IMR-90 (cell line): ENCODE measurements around the gene AUNIP. TPM values are rescaled to one million over a fixed set of nuclear protein-coding genes. Genes with fewer than 3 reads are reported as not detected.
A peak's percentile ranks its signal among the peaks of the same experiment; 100 is the strongest.

Experiments
- ATAC-seq: fragments of 200-7000 bp; cut with Tn5 transposase; 2 replicates; pipeline ENCODE4 v1.9.1; 2020; ENCODE audit warnings: low read depth, mild to moderate bottlenecking, moderate library complexity
- BruUV-seq: library from RNA; stranded (reverse); fragments of 400-500 nt; replicated peaks from 2 replicates; lab custom pipeline; 2021; lab: Mats Ljungman, UMichigan
- CTCF ChIA-PET: fragments of 300-600 bp; formaldehyde crosslinking; extraction: SDS; loops from one replicate; lab custom pipeline; 2021; ENCODE audit warnings: antibody characterized with exemption; lab: Yijun Ruan, JAX
- POLR2A ChIA-PET: fragments of 300-600 bp; sonication (Branson Sonifier 250); formaldehyde crosslinking; loops from one replicate; lab custom pipeline; 2022; ENCODE audit warnings: antibody characterized with exemption; ENCODE audit not compliant: unreplicated experiment; lab: Charles Lee
- DNase-seq: peaks from one replicate; pipeline ENCODE4 v3.0.0; 2013
- H2AFZ ChIP-seq: replicated peaks from 2 replicates; pipeline ENCODE3; 2013; ENCODE audit warnings: low read length, mild to moderate bottlenecking; ENCODE audit not compliant: poor library complexity
- H2AK5ac ChIP-seq: 2 replicates; pipeline ENCODE4 v1.6.1; 2013; ENCODE audit warnings: low read depth, low read length, inconsistent platforms
- H2AK9ac ChIP-seq: replicated peaks from 2 replicates; pipeline ENCODE3; 2013; ENCODE audit warnings: mild to moderate bottlenecking, low read depth, low read length, moderate library complexity; ENCODE audit not compliant: poor library complexity
- H2BK120ac ChIP-seq: 2 replicates; pipeline ENCODE4 v1.6.1; 2013; ENCODE audit warnings: low read depth, low read length, inconsistent platforms
- H2BK15ac ChIP-seq: 3 replicates; pipeline ENCODE4 v1.6.1; 2013; ENCODE audit warnings: low read depth, low read length, inconsistent platforms
- H2BK20ac ChIP-seq: 2 replicates; pipeline ENCODE4 v1.6.1; 2013; ENCODE audit warnings: low read depth, mild to moderate bottlenecking, inconsistent platforms, low read length, moderate library complexity
- H2BK5ac ChIP-seq: 2 replicates; pipeline ENCODE4 v1.6.1; 2013; ENCODE audit warnings: mild to moderate bottlenecking, low read depth, low read length, inconsistent platforms; ENCODE audit not compliant: poor library complexity, severe bottlenecking
- H3K14ac ChIP-seq: replicated peaks from 2 replicates; pipeline ENCODE4 v1.6.1; 2013; ENCODE audit warnings: low read depth, low read length, inconsistent platforms
- H3K18ac ChIP-seq: 2 replicates; pipeline ENCODE4 v1.6.1; 2013; ENCODE audit warnings: low read depth, low read length, control low read depth
- H3K23ac ChIP-seq: 2 replicates; pipeline ENCODE4 v1.6.1; 2013; ENCODE audit warnings: low read depth, low read length, inconsistent platforms
- H3K27ac ChIP-seq: 2 replicates; pipeline ENCODE4 v1.5.1; 2013; ENCODE audit warnings: mild to moderate bottlenecking, control low read depth, low read length; ENCODE audit not compliant: insufficient read depth
- H3K27me3 ChIP-seq: 2 replicates; pipeline ENCODE4 v1.6.1; 2013; ENCODE audit warnings: low read length; ENCODE audit not compliant: control insufficient read depth, insufficient read depth
- H3K36me3 ChIP-seq: 2 replicates; pipeline ENCODE4 v1.6.1; 2013; ENCODE audit warnings: low read length, mixed read lengths; ENCODE audit not compliant: control insufficient read depth, insufficient read depth
- H3K4ac ChIP-seq: 2 replicates; pipeline ENCODE4 v1.6.1; 2013; ENCODE audit warnings: low read depth, low read length, inconsistent platforms
- H3K4me1 ChIP-seq: 2 replicates; pipeline ENCODE4 v1.6.1; 2013; ENCODE audit warnings: low read length, mixed read lengths; ENCODE audit not compliant: control insufficient read depth, insufficient read depth
- H3K4me2 ChIP-seq: 2 replicates; pipeline ENCODE4 v1.6.1; 2013; ENCODE audit warnings: low read depth, mild to moderate bottlenecking, control low read depth, low read length, moderate library complexity
- H3K4me3 ChIP-seq: 2 replicates; pipeline ENCODE4 v1.5.1; 2013; ENCODE audit warnings: low read depth, mild to moderate bottlenecking, control low read depth, low read length, moderate library complexity; ENCODE audit not compliant: insufficient read depth
- H3K56ac ChIP-seq: 2 replicates; pipeline ENCODE4 v1.6.1; 2013; ENCODE audit warnings: low read length, inconsistent platforms; ENCODE audit not compliant: insufficient read depth; ENCODE audit errors: extremely low read depth
- H3K79me1 ChIP-seq, 2 experiments: 2 replicates each; pipeline ENCODE4 v1.6.1; 2013; ENCODE audit warnings: low read length in 2 of 2, inconsistent platforms in 1 of 2, low read depth in 1 of 2
- H3K9ac ChIP-seq: 2 replicates; pipeline ENCODE4 v1.6.1; 2013; ENCODE audit warnings: low read depth, low read length, control low read depth
- H3K9me1 ChIP-seq: 2 replicates; pipeline ENCODE4 v1.6.1; 2013; ENCODE audit warnings: low read length, inconsistent platforms; ENCODE audit not compliant: insufficient read depth
- H3K9me3 ChIP-seq: 2 replicates; pipeline ENCODE4 v1.6.1; 2013; ENCODE audit warnings: low read length; ENCODE audit not compliant: control insufficient read depth, insufficient read depth
- H4K20me1 ChIP-seq: 2 replicates; pipeline ENCODE4 v1.6.1; 2013; ENCODE audit warnings: low read length, inconsistent platforms; ENCODE audit not compliant: insufficient read depth
- H4K5ac ChIP-seq: 2 replicates; pipeline ENCODE4 v1.6.1; 2013; ENCODE audit warnings: mild to moderate bottlenecking, low read depth, low read length, control low read depth
- H4K8ac ChIP-seq, 2 experiments: 2 replicates each; pipeline ENCODE4 v1.6.1; 2013; ENCODE audit warnings: low read depth in 2 of 2, low read length in 2 of 2, control low read depth in 1 of 2, inconsistent platforms in 1 of 2
- H4K91ac ChIP-seq: 2 replicates; pipeline ENCODE4 v1.6.1; 2013; ENCODE audit warnings: low read depth, low read length, inconsistent platforms; ENCODE audit not compliant: insufficient read depth
- MAFK ChIP-seq: IDR thresholded peaks from 2 replicates; pipeline ENCODE4 v1.6.1; 2012; ENCODE audit warnings: low read depth, low read length, improper control_type of control experiment
- MAZ ChIP-seq: IDR thresholded peaks from 2 replicates; pipeline ENCODE4 v1.6.1; 2012; ENCODE audit warnings: low read depth, mild to moderate bottlenecking, low read length, improper control_type of control experiment, moderate library complexity, borderline replicate concordance
- RAD21 ChIP-seq: IDR thresholded peaks from 2 replicates; pipeline ENCODE4 v1.6.1; 2012; ENCODE audit warnings: low read length, improper control_type of control experiment
- RFX5 ChIP-seq: IDR thresholded peaks from 2 replicates; pipeline ENCODE4 v1.8.0; 2012; ENCODE audit warnings: low read depth, mild to moderate bottlenecking, low read length, moderate library complexity
- SMC3 ChIP-seq: fragments of 150-350 bp; IDR thresholded peaks from 2 replicates; pipeline ENCODE4 v1.6.1; 2016; ENCODE audit warnings: low read depth, mild to moderate bottlenecking, antibody characterized with exemption, low read length, moderate library complexity
- WGBS, 2 experiments: methylation state at CpG; one replicate each; pipeline versions ENCODE4 v1.1.5 to v1.1.7; 2013; ENCODE audit warnings: missing lambda C conversion rate in 2 of 2; ENCODE audit not compliant: insufficient read length in 1 of 2; ENCODE audit errors: extremely low coverage in 2 of 2; 5-methylcytosine and 5-hydroxymethylcytosine counted together
- dilution Hi-C: fragments of 300-500 bp; cut with HindIII; formaldehyde crosslinking; loops from one replicate; pipeline ENCODE4 v1.14.3; 2018; ENCODE audit warnings: low sequenced_read_pairs; ENCODE audit not compliant: unreplicated experiment
- in situ Hi-C: fragments of 300-500 bp; cut with MboI; formaldehyde crosslinking; loops from 3 replicates; pipeline ENCODE4 v1.14.3; 2019; ENCODE audit warnings: low sequenced_read_pairs, inconsistent platforms, mixed read lengths
- intact Hi-C: fragments of 100-400 bp; cut with micrococcal nuclease; formaldehyde crosslinking; loops from 2 replicates; pipeline ENCODE4 v1.10.0; 2022
- polyA plus RNA-seq, 3 experiments: library from polyadenylated mRNA; depleted of rRNA; stranded (reverse); fragments of >200 nt; gene quantifications; 2 replicates each; pipeline ENCODE4 v1.2.3, GENCODE V29; 2012; ENCODE audit warnings: low replicate concordance in 1 of 3
- total RNA-seq: library from RNA; depleted of rRNA; stranded (reverse); fragments of >200 nt; gene quantifications from 2 replicates; pipeline ENCODE4 v1.2.3, GENCODE V29; 2012

AUNIP gene
- total and polyA plus RNA-seq, 2 of the 4 experiments (the other 2 are of a cell fraction): 2.4 to 5.0 TPM

DNA sequence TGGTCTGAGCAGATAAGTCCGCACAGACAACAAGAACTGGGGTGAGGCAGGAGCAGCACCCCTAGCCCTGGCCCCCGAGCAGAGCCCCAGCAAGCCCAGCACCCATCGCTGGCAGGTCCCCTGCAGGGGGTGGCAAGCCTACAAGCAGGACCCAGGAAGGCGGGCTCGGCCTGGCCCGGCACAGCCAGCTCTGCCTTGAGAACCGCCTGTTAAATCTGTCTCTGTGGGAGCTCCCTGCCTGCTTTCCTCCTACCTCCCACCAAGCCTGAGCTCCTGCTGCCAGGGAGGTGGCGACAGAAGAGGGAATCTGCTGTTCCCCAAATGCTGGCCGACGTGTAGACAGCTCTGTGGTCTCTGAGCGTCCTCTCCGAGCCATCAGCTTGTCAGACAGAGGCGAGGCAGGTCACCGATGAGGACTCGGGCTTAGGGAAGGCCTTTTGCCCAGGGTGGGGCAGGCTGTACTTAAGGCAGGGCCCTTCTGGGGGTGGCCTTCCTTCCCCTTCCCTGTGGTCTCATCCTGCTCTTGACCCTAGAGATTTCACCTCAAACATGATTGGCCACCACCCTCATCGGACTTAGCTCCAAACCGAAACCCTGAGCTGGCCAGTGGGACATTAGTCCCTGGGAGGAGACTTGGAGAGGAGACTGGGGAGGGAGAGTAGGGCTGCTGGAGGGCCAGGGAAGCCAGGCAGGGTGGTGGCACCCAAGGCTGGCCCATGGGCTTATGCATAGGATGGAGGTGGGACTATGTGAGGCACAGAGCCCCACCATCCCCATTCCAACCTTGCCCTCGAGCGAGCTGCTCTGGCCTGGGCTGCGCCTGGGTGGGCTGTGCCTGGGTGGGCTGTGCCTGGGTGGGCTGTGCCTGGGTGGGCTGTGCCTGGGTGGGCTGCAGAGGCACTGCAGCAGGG is 51.5 kb downstream of the AUNIP start:
- Histone ChIP-seq H2AK5ac (no peak overlapping the region), H3K4ac (no peak overlapping the region), H3K79me1 (peaks cover 13 to 30% of the 10 kb centered on the region in 2 experiments), H3K4me2 (no peak overlapping the region), H2BK120ac (no peak overlapping the region), H2BK5ac (no peak overlapping the region), H3K9me3 (no peaks in the 10 kb centered on the region), H3K56ac (no peak overlapping the region), H3K36me3 (peaks cover 45% of the 10 kb centered on the region; the same call in 1 of the 2 replicates), H4K5ac (no peak overlapping the region), H4K91ac (no peak overlapping the region), H4K20me1 (peaks cover 24% of the 10 kb centered on the region), H2BK15ac (no peak overlapping the region), H3K4me1 (peaks cover 6% of the 10 kb centered on the region), H2AK9ac (peak overlapping the region; percentile 3), H3K9me1 (peaks cover 2% of the 10 kb centered on the region; the same call in 1 of the 2 replicates), H3K27me3 (no peaks in the 10 kb centered on the region), H3K18ac (no peak overlapping the region), H2AFZ (no peak overlapping the region), H3K14ac (no peak overlapping the region), H3K23ac (no peak overlapping the region), H3K9ac (no peak overlapping the region), H3K4me3 (no peak overlapping the region), H4K8ac (no peak overlapping the region), H3K27ac (no peak overlapping the region), H2BK20ac (no peak overlapping the region)
- 70% methylated on average over 7 of the region's 20 CpGs; no CpG with 5 or more reads in 1 of the 2 experiments for WGBS, 2 experiments
- ChIA-PET CTCF (no interaction called here), POLR2A (interaction anchor here (0.6 kb wide), 1 partner anchor 96 kb away, joined by 3 read pairs; no protein-coding TSS in a partner anchor)
- dilution Hi-C loops: no loop called here
- TF ChIP-seq RAD21 (no peak), RFX5 (no peak), MAFK (no peak), MAZ (no peak), SMC3 (no peak)
- intact Hi-C loops: no loop called here
- ATAC-seq (no peak), DNase-seq (no peak)
- in situ Hi-C loops: loop anchor here (25.0 kb wide), 2 partner anchors 395 to 570 kb away; partner anchors contain the start of genes RHCE, RSRP1 and SYF2
- BruUV-seq: no TSS peak
